Naive thymus-derived CD4-positive, alpha-beta T cell (primary cell): ENCODE data around the gene PDE4D. TPM values are rescaled to one million over a fixed set of nuclear protein-coding genes. Genes with fewer than 3 reads are reported as not detected.

Source experiments
- ATAC-seq: fragments of 150-1000 bp; cut with Tn5 transposase; 2 replicates; pipeline ENCODE4 v1.10.0; 2021; ENCODE audit warnings: mild to moderate bottlenecking, moderate library complexity
- CTCF ChIA-PET: fragments of 350-600 bp; sonication (Branson Sonifier 250); formaldehyde crosslinking; loops from one replicate; lab custom pipeline; 2021; ENCODE audit warnings: antibody characterized with exemption; lab: Charles Lee
- POLR2A ChIA-PET: fragments of 350-600 bp; sonication (Branson Sonifier 250); formaldehyde crosslinking; loops from one replicate; lab custom pipeline; 2021; ENCODE audit warnings: antibody characterized with exemption, inconsistent platforms; lab: Charles Lee
- DNase-seq, 9 donors: peaks; one replicate each; pipeline versions ENCODE4 v3.0.0 to v3.0.0-alpha.2; 2020 to 2022; ENCODE audit warnings: mixed read lengths in 1 of 9
- H3K27ac ChIP-seq: one replicate; pipeline ENCODE4 v1.7.0; 2013; ENCODE audit warnings: mild to moderate bottlenecking, low read depth, low read length, moderate library complexity
- H3K27me3 ChIP-seq, 2 donors: one replicate each; pipeline ENCODE4 v1.7.0; 2013; ENCODE audit warnings: low read length in 2 of 2, mild to moderate bottlenecking in 2 of 2, moderate library complexity in 2 of 2; ENCODE audit not compliant: control insufficient read depth in 2 of 2, insufficient read depth in 2 of 2
- H3K36me3 ChIP-seq, 3 experiments: 1 replicate in 2 of 3; 2 replicates in 1 of 3; pipeline ENCODE4 v1.7.0; 2013; ENCODE audit warnings: low read length in 3 of 3, mild to moderate bottlenecking in 3 of 3, moderate library complexity in 1 of 3; ENCODE audit not compliant: insufficient read depth in 3 of 3, control insufficient read depth in 2 of 3
- H3K4me1 ChIP-seq, 2 donors: one replicate each; pipeline ENCODE4 v1.7.0; 2013; ENCODE audit warnings: low read length in 2 of 2, mild to moderate bottlenecking in 2 of 2, moderate library complexity in 1 of 2; ENCODE audit not compliant: control insufficient read depth in 2 of 2, insufficient read depth in 2 of 2
- H3K4me3 ChIP-seq: 2 replicates; pipeline ENCODE4 v1.7.0; 2013; ENCODE audit warnings: mild to moderate bottlenecking, low read length
- H3K9me3 ChIP-seq, 3 experiments: 1 replicate in 2 of 3; 2 replicates in 1 of 3; pipeline ENCODE4 v1.7.0; 2013; ENCODE audit warnings: low read length in 3 of 3; ENCODE audit not compliant: control insufficient read depth in 2 of 3
- H3K27ac Mint-ChIP-seq, 9 donors: one replicate each; pipeline ENCODE4 v1.8.0; 2020 to 2022; ENCODE audit warnings: mixed read lengths in 9 of 9, mild to moderate bottlenecking in 8 of 9, moderate library complexity in 5 of 9, inconsistent platforms in 2 of 9
- H3K27me3 Mint-ChIP-seq, 5 donors: one replicate each; pipeline ENCODE4 v1.8.0; 2021 to 2022; ENCODE audit warnings: mixed read lengths in 5 of 5, mild to moderate bottlenecking in 1 of 5
- H3K36me3 Mint-ChIP-seq, 5 donors: one replicate each; pipeline ENCODE4 v1.8.0; 2020 to 2022; ENCODE audit warnings: mixed read lengths in 5 of 5, mild to moderate bottlenecking in 3 of 5, inconsistent platforms in 1 of 5
- H3K4me1 Mint-ChIP-seq, 7 donors: one replicate each; pipeline ENCODE4 v1.8.0; 2020 to 2022; ENCODE audit warnings: mixed read lengths in 7 of 7, mild to moderate bottlenecking in 3 of 7, inconsistent platforms in 1 of 7
- H3K4me3 Mint-ChIP-seq, 10 donors: one replicate each; pipeline ENCODE4 v1.8.0; 2020 to 2022; ENCODE audit warnings: mild to moderate bottlenecking in 10 of 10, mixed read lengths in 10 of 10, moderate library complexity in 6 of 10, inconsistent platforms in 2 of 10
- H3K9me3 Mint-ChIP-seq, 11 donors: one replicate each; pipeline ENCODE4 v1.8.0; 2020 to 2022; ENCODE audit warnings: mixed read lengths in 11 of 11, mild to moderate bottlenecking in 4 of 11, inconsistent platforms in 1 of 11, moderate library complexity in 1 of 11
- intact Hi-C, 2 donors: fragments of 100-400 bp; cut with micrococcal nuclease; formaldehyde crosslinking; loops; one replicate each; pipeline ENCODE4 v1.15.1; 2023
- polyA plus RNA-seq, 2 donors: library from polyadenylated mRNA; unstranded; fragments of 300-500 nt; fragmentation: Illumina TruSeq; gene quantifications; one replicate each; pipeline ENCODE4 v1.2.3, GENCODE V29; 2021
- total RNA-seq, 6 experiments: library from RNA in 5 of 6; stranded (reverse) in 5 of 6; gene quantifications; 1 replicate in 5 of 6; 2 replicates in 1 of 6; pipeline ENCODE4 v1.2.3 and lab custom pipeline; 2021 to 2026

Gene PDE4D
- total and polyA plus RNA-seq, 7 experiments from 2014 or later = 4.9 to 102 (median 38.8) TPM

DNA sequence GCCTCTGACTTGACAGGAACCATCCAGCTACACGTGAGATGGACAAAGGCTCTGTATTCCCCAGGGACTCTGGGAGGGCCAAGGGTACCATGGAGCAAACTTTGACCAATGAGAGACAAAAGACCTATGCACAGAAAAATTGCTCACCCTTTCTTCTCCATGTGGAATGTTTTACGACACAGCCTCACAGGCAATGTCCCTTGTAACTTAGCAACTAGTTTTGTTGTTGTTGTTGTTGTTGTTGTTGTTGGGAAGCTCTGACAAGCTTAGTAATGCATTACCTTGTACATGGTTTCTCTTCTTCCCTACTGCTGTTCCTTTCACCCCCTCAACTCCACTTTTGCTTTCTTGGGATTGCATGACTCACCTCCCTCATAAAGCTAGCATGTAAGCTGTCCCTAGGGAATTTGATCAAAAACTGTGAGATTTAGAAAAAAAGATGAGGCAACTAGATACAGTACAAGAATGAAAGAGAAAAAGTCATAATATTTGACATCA is 759.7 kb downstream of the PDE4D start:
- H3K36me3 ChIP-seq = no peaks in the 10 kb centered on the region
- no peaks in the 10 kb centered on the region for H3K27me3 ChIP-seq
- Mint-ChIP-seq H3K27ac (peak overlapping the region in 2 of 9 donors; percentile 5 to 54), H3K27me3 (no peaks in the 10 kb centered on the region), H3K9me3 (peaks cover 0 to 10% (median 0%) of the 10 kb centered on the region in 11 donors), H3K4me1 (peaks cover 0 to 45% (median 23%) of the 10 kb centered on the region in 7 donors), H3K4me3 (no peak overlapping the region), H3K36me3 (peaks cover 0 to 24% (median 0%) of the 10 kb centered on the region in 5 donors)
- H3K9me3 ChIP-seq = no peaks in the 10 kb centered on the region
- ChIA-PET POLR2A (interaction anchor here (0.7 to 3.7 kb wide), 6 partner anchors 10 to 98 kb away, joined by 3 to 16 read pairs (median 5); no protein-coding TSS in a partner anchor), CTCF (interaction anchor here (1.3 kb wide), 1 partner anchor 40 kb away, joined by 6 read pairs; no protein-coding TSS in a partner anchor)
- H3K4me3 ChIP-seq = no peak overlapping the region
- ATAC-seq (no peak), DNase-seq (no peak)
- intact Hi-C loops = loop anchor here in 1 of 2 donors (1.0 kb wide), 1 partner anchor 10 kb away; no protein-coding TSS in a partner anchor
- H3K27ac ChIP-seq = no peak overlapping the region
- peaks cover 3 to 5% of the 10 kb centered on the region in 2 donors for H3K4me1 ChIP-seq

DNA sequence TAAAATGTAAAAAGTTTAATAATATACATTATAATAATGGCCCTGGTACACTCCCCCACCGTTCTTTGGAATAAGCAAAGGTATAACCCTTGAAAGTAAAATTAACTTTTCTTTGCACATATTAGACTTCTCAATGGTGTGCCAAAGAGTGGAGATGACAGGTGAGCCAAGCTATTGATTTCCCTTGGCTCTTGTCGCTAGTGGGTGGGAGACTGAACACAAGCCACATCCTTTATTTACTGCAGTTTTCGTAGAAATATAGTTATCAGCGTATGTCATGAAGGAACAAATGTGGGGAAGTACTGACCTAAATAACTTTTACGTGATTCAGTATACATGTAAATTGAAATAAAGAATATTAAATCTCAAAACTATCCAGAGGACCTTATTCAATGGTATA is 761.4 kb downstream of the PDE4D start:
- Histone ChIP-seq H3K9me3 (no peaks in the 10 kb centered on the region), H3K4me1 (peaks cover 13% of the 10 kb centered on the region in 2 donors), H3K36me3 (no peaks in the 10 kb centered on the region), H3K4me3 (no peak overlapping the region), H3K27ac (no peak overlapping the region), H3K27me3 (no peaks in the 10 kb centered on the region)
- peak overlapping the region in 4 of 10 donors; percentile 18 to 74 (median 48) for H3K4me3 Mint-ChIP-seq
- peak overlapping the region in 6 of 9 donors; percentile 40 to 88 (median 64) for H3K27ac Mint-ChIP-seq
- POLR2A ChIA-PET = interaction anchor here (0.5 to 3.3 kb wide), 5 partner anchors 27 to 244 kb away, joined by 3 to 13 read pairs (median 3); no protein-coding TSS in a partner anchor
- peaks cover 0 to 47% (median 23%) of the 10 kb centered on the region in 7 donors for H3K4me1 Mint-ChIP-seq
- peaks cover 0 to 9% (median 0%) of the 10 kb centered on the region in 11 donors for H3K9me3 Mint-ChIP-seq
- DNase-seq (peak in 2 of 9 donors; percentile 29 to 35), ATAC-seq (no peak)
- intact Hi-C loops = no loop called here
- no peaks in the 10 kb centered on the region for H3K27me3 Mint-ChIP-seq
- CTCF ChIA-PET = interaction anchor here (1.1 kb wide), 1 partner anchor 97 kb away, joined by 5 read pairs; no protein-coding TSS in a partner anchor
- peaks cover 0 to 24% (median 0%) of the 10 kb centered on the region in 5 donors for H3K36me3 Mint-ChIP-seq

DNA sequence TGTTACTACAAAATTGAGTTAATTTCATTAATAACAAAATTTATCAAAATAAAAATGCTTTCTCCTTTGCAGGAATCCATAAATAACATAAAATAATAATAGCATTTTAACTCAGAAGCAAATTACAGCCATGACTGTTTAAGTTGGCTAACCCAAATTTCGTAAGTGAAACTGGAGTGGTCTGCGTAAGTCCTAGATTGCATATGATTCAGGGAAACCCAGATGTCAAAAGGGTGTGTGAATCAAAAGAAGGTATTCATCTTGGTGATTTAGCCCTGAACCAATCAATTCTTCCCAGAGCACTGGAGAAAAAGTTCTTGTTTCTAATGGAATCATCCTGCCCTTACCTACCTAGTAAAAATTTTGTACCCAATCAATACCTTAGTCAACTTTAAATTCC is 763.1 kb downstream of the PDE4D start:
- ATAC-seq = no peak
- H3K27ac Mint-ChIP-seq = peak overlapping the region in 5 of 9 donors; percentile 56 to 88 (median 63)

DNA sequence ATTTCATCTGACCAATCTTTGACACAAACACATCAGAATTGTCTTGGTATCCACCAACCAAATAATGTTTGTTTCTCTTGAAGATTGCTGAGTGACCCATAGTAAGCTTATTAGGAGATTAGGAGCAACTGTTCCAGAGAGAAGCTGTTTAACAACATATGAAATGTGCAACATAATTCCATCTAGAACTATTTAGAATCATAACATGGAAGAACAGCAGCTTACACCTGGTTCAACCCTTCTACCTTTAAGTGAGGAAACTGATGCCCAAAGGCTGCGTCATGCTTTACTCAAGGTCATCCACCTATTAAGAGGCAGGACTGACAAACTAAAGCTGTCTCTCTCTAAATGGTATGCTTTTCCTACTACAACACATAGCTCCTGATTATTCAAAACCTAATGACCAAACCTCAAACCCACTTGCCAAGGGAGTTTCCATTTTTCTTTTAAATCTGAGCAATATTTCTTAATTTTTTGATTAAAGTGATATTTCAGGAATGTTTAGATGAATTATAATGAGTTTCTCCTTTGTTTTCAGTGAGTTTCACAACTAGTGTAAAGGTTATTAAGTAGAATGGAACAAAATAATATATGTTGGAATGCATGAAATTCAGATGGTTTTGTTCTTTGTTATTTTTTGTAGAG is 764.8 kb downstream of the PDE4D start:
- H3K27ac Mint-ChIP-seq = peak overlapping the region in 3 of 9 donors; percentile 43 to 76 (median 71)
- DNase-seq = no peak
- Histone ChIP-seq H3K27ac (peak overlapping the region; percentile 75), H3K4me1 (peaks cover 46 to 47% of the 10 kb centered on the region in 2 donors), H3K9me3 (no peaks in the 10 kb centered on the region), H3K27me3 (no peaks in the 10 kb centered on the region), H3K36me3 (no peaks in the 10 kb centered on the region), H3K4me3 (no peak overlapping the region)
- H3K4me1 Mint-ChIP-seq = peaks cover 0 to 37% (median 15%) of the 10 kb centered on the region in 7 donors
- ATAC-seq = no peak
- peaks cover 0 to 1% (median 0%) of the 10 kb centered on the region in 11 donors for H3K9me3 Mint-ChIP-seq
- intact Hi-C loops = loop anchor here (5.0 to 10.0 kb wide), 2 partner anchors 41 to 664 kb away; partner anchors contain the start of gene PLK2 (in 1 of the 2)
- no peak overlapping the region for H3K4me3 Mint-ChIP-seq
- POLR2A ChIA-PET = interaction anchor here (1.9 to 3.6 kb wide), 6 partner anchors 15 to 93 kb away, joined by 6 to 47 read pairs (median 30); no protein-coding TSS in a partner anchor
- CTCF ChIA-PET = interaction anchor here (0.6 to 2.9 kb wide), 10 partner anchors 8 to 96 kb away, joined by 3 to 30 read pairs (median 4); no protein-coding TSS in a partner anchor
- H3K36me3 Mint-ChIP-seq = peaks cover 0 to 17% (median 0%) of the 10 kb centered on the region in 5 donors
- H3K27me3 Mint-ChIP-seq = no peaks in the 10 kb centered on the region

More for the DNA sequence above, 763.1 kb downstream of the PDE4D start:
- Histone ChIP-seq H3K4me3 (no peak overlapping the region), H3K27ac (no peak overlapping the region), H3K4me1 (peaks cover 30% of the 10 kb centered on the region in 2 donors), H3K27me3 (no peaks in the 10 kb centered on the region), H3K9me3 (no peaks in the 10 kb centered on the region), H3K36me3 (no peaks in the 10 kb centered on the region)
- no peak for DNase-seq
- ChIA-PET POLR2A (interaction anchor here (0.7 kb wide), 1 partner anchor 89 kb away, joined by 3 read pairs; no protein-coding TSS in a partner anchor), CTCF (no interaction called here)
- Mint-ChIP-seq H3K9me3 (peaks cover 0 to 8% (median 0%) of the 10 kb centered on the region in 11 donors), H3K4me1 (peaks cover 0 to 47% (median 23%) of the 10 kb centered on the region in 7 donors), H3K36me3 (peaks cover 0 to 24% (median 0%) of the 10 kb centered on the region in 5 donors), H3K27me3 (no peaks in the 10 kb centered on the region), H3K4me3 (no peak overlapping the region)
- intact Hi-C loops = no loop called here

DNA sequence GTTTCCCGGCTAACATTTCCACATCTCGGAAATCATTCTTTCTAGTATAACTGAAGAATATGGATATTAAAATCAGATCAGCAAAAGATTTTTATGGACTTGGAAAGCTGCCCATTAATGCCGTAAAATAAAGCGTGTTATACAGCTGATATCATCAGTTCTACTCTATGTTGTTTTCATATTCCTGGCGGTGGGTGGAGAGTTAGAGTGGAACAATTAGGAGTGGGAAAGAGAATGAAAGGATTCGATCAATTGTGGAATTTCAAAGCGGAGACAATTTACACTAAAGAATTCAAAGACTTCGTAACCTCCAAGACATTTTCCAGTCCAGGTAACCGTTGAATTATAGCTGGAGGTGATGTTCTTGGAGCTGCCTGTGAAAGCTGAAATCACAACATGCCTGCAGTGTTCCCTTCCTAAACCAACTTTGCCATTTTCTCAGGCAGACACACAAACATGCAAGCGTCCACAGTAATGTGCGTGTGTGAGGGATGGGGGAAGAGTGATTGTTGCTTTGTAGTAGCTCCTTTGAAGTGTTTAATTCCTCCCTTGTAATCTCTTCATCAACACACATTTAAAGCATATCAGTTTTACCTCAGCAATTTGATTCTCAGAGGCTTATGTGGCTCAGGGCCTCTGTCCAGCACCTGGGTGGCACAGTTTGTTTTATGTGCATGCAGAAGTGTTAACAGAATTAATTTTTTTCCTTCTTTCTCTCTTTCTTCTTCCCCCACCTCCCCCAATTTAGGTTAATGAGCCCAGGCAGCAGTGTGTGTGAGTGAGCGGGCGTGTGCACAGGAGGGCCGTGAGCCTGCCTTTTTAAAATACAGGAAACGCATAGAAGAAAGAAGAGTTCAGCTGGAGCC is 766.6 kb downstream of the PDE4D start:
- H3K27ac ChIP-seq = peak overlapping the region; percentile 84
- ATAC-seq (peak; percentile 9), DNase-seq (peak in 1 of 9 donors; percentile 17)
- Mint-ChIP-seq H3K27me3 (no peaks in the 10 kb centered on the region), H3K36me3 (peaks cover 0 to 9% (median 0%) of the 10 kb centered on the region in 5 donors), H3K9me3 (peaks cover 0 to 3% (median 0%) of the 10 kb centered on the region in 11 donors), H3K4me1 (peaks cover 0 to 20% (median 7%) of the 10 kb centered on the region in 7 donors), H3K4me3 (no peak overlapping the region), H3K27ac (no peak overlapping the region)
- ChIA-PET CTCF (interaction anchor here (0.8 to 2.9 kb wide), 11 partner anchors 10 to 241 kb away, joined by 3 to 30 read pairs (median 7); no protein-coding TSS in a partner anchor), POLR2A (interaction anchor here (0.6 to 3.6 kb wide), 13 partner anchors 11 to 1756 kb away, joined by 3 to 47 read pairs (median 3); no protein-coding TSS in a partner anchor)
- no peaks in the 10 kb centered on the region for H3K9me3 ChIP-seq
- H3K4me3 ChIP-seq = peak overlapping the region; percentile 46
- intact Hi-C loops = loop anchor here (1.0 to 10.0 kb wide), 12 partner anchors 20 to 1954 kb away; partner anchors contain the start of gene PLK2 (in 1 of the 2)
- H3K4me1 ChIP-seq = peaks cover 58 to 59% of the 10 kb centered on the region in 2 donors
- H3K27me3 ChIP-seq = no peaks in the 10 kb centered on the region
- no peaks in the 10 kb centered on the region for H3K36me3 ChIP-seq
